ENCODE data around the gene ZNF346.

The ZNF346 gene

GRCh38 chr5:177095088-177095669 lies 72.7 kb downstream of the ZNF346 start:
- DNase-seq: no peak

GRCh38 chr5:177096162-177097015 lies 73.9 kb downstream of the ZNF346 start:
- DNase-seq: no peak

- no peak for DNase-seq
These were observed 74.8 kb downstream of the ZNF346 start for GRCh38 chr5:177097016-177097985.

- no peak for DNase-seq
These were observed 75.6 kb downstream of the ZNF346 start for GRCh38 chr5:177098120-177098469.

GRCh38 chr5:177098470-177099141 lies 76.1 kb downstream of the ZNF346 start:
- DNase-seq: no peak

- DNase-seq: no peak
These were observed 77.1 kb downstream of the ZNF346 start for GRCh38 chr5:177099422-177100093.

- DNase-seq: no peak
These were observed 78.2 kb downstream of the ZNF346 start for GRCh38 chr5:177100714-177101121.

- DNase-seq: no peak
These were observed 81.2 kb downstream of the ZNF346 start for GRCh38 chr5:177103523-177104253.

GRCh38 chr5:177105691-177106476 lies 83.4 kb downstream of the ZNF346 start:
- DNase-seq: no peak

GRCh38 chr5:177107159-177107558 lies 84.7 kb downstream of the ZNF346 start:
- DNase-seq: no peak

- DNase-seq: no peak
These were observed 87.3 kb downstream of the ZNF346 start for GRCh38 chr5:177109810-177110209.

GRCh38 chr5:177111720-177112394 lies 89.4 kb downstream of the ZNF346 start:
- DNase-seq: peak; percentile 21 to 55

- DNase-seq: no peak
These were observed 90.2 kb downstream of the ZNF346 start for GRCh38 chr5:177112589-177113220.

- peak; percentile 24 to 73 for DNase-seq
These were observed 91.3 kb downstream of the ZNF346 start for GRCh38 chr5:177113566-177114424.

GRCh38 chr5:177116631-177117373 lies 94.3 kb downstream of the ZNF346 start:
- no peak for DNase-seq

GRCh38 chr5:177117441-177118045 lies 95.0 kb downstream of the ZNF346 start:
- no peak for DNase-seq

- no peak for DNase-seq
These were observed 100.1 kb downstream of the ZNF346 start for GRCh38 chr5:177122566-177122965.

Measured in NCI-H446 (cell line).